D721Med (cell line): Measurements from ENCODE around the gene MAP3K6.
A peak's percentile ranks its signal among the peaks of the same experiment; 100 is the strongest.

ENCODE experiments used
- DNase-seq: peaks from one replicate; pipeline ENCODE4 v3.0.0; 2011; ENCODE audit warnings: low spot score; ENCODE audit not compliant: insufficient read length
- FAIRE-seq: peaks from 2 replicates; lab custom pipeline; 2011; peaks lifted over from hg19 to GRCh38; lab: Jason Lieb, UNC
- TF ChIP-seq, protein P1 (sequence below): IDR thresholded peaks from 2 replicates; pipeline ENCODE4 v1.5.1; 2012; ENCODE audit warnings: mild to moderate bottlenecking, control low read depth; ENCODE audit not compliant: insufficient read depth; ENCODE audit errors: missing control alignments

The MAP3K6 gene, protein sequence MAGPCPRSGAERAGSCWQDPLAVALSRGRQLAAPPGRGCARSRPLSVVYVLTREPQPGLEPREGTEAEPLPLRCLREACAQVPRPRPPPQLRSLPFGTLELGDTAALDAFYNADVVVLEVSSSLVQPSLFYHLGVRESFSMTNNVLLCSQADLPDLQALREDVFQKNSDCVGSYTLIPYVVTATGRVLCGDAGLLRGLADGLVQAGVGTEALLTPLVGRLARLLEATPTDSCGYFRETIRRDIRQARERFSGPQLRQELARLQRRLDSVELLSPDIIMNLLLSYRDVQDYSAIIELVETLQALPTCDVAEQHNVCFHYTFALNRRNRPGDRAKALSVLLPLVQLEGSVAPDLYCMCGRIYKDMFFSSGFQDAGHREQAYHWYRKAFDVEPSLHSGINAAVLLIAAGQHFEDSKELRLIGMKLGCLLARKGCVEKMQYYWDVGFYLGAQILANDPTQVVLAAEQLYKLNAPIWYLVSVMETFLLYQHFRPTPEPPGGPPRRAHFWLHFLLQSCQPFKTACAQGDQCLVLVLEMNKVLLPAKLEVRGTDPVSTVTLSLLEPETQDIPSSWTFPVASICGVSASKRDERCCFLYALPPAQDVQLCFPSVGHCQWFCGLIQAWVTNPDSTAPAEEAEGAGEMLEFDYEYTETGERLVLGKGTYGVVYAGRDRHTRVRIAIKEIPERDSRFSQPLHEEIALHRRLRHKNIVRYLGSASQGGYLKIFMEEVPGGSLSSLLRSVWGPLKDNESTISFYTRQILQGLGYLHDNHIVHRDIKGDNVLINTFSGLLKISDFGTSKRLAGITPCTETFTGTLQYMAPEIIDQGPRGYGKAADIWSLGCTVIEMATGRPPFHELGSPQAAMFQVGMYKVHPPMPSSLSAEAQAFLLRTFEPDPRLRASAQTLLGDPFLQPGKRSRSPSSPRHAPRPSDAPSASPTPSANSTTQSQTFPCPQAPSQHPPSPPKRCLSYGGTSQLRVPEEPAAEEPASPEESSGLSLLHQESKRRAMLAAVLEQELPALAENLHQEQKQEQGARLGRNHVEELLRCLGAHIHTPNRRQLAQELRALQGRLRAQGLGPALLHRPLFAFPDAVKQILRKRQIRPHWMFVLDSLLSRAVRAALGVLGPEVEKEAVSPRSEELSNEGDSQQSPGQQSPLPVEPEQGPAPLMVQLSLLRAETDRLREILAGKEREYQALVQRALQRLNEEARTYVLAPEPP (N-terminal part only)

GRCh38 chr1:27366411-27367159 is at the start of gene MAP3K6:
TSS of gene MAP3K6 (minus strand) at chr1:27366961. CDS start at chr1:27366597, 364 bp downstream.
- DNase-seq (no peak), FAIRE-seq (no peak)
- TF ChIP-seq, protein P1, sequence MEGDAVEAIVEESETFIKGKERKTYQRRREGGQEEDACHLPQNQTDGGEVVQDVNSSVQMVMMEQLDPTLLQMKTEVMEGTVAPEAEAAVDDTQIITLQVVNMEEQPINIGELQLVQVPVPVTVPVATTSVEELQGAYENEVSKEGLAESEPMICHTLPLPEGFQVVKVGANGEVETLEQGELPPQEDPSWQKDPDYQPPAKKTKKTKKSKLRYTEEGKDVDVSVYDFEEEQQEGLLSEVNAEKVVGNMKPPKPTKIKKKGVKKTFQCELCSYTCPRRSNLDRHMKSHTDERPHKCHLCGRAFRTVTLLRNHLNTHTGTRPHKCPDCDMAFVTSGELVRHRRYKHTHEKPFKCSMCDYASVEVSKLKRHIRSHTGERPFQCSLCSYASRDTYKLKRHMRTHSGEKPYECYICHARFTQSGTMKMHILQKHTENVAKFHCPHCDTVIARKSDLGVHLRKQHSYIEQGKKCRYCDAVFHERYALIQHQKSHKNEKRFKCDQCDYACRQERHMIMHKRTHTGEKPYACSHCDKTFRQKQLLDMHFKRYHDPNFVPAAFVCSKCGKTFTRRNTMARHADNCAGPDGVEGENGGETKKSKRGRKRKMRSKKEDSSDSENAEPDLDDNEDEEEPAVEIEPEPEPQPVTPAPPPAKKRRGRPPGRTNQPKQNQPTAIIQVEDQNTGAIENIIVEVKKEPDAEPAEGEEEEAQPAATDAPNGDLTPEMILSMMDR = peak; percentile 43

DNA sequence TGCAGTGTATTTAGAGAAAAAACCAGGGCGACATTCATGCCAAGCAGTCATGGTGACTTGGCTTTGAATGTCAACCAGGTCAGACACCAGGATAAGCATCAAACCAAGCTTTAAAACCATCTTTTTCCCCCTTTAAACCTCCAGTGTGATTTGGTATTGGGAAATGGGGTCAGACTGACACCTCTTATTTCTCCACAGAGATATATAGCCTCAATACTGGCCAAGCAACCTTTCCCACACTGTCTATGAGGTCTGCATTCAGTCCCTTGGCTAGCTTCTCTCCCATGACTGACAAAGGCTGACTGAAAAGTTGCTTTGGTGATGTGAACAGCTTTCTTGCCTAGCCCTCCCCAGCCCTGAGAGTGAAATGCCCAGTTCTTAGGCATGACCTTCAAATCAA is 47.3 kb upstream of the MAP3K6 start:
- FAIRE-seq = no peak
- no peak for DNase-seq
- TF ChIP-seq, protein P1 = no peak

DNA sequence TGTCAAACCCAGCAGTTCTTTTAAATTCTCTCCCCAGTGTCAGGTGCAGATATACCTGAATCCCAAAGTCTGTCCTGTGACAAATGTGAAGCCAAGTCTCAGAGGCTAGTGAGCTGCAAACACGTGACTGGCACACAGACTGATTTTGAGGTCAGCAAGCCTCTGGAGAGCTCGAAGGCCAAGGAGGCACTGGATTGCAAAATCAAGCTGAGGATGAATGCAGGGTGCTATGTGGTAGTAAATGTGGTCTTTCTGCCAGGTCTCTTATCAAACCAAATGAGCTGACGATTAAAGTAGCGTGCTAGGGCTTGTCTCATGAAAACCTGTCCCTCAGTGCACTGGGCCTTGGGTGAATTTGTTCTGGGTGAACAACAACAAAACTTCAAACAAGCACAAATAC is 46.2 kb upstream of the MAP3K6 start:
- FAIRE-seq = no peak
- no peak for DNase-seq
- TF ChIP-seq, protein P1 = no peak

DNA sequence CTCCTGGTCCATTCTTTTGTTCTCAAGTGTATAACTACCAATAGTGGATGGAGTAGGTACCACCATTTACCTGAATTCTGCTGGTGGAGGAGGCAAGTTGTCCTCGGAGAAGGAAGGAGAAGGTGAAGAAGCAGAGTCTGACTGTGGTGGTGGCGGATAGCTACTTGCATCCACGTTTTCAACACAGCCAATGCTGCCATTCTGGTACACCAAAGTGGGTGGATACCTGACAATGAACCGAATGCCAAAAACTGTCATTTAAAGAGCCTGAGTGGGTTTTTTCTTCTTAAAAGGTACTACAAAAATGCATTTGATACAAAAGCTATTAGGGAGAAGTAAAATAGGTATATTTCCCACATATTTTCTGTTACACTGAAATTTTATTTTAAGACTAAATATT is 45.7 kb upstream of the MAP3K6 start:
- FAIRE-seq (no peak), DNase-seq (no peak)
- TF ChIP-seq, protein P1 = no peak

GRCh38 chr1:27410709-27411108 is 43.9 kb upstream of the MAP3K6 start:
- TF ChIP-seq, protein P1 = no peak
- no peak for FAIRE-seq
- no peak for DNase-seq

- TF ChIP-seq, protein P1 = no peak
- DNase-seq (no peak), FAIRE-seq (no peak)
Observed at GRCh38 chr1:27409669-27410068, 42.9 kb upstream of the MAP3K6 start.
